GM10266 (cell line): Measurements from ENCODE around the gene IREB2.

Experiments used
- DNase-seq: peaks from one replicate; pipeline ENCODE4 v3.0.0; 2012; ENCODE audit errors: extremely low spot score
- CTCF ChIP-seq: IDR thresholded peaks from 2 replicates; pipeline ENCODE4 v1.5.1; 2012; ENCODE audit warnings: mild to moderate bottlenecking, low read depth; ENCODE audit not compliant: control insufficient read depth, insufficient read depth; ENCODE audit errors: missing control alignments

The IREB2 gene

GRCh38 chr15:78455749-78456148 lies 17.7 kb downstream of the IREB2 start:
- no peak for DNase-seq
- no peak for TF ChIP-seq CTCF

GRCh38 chr15:78456426-78456825 lies 18.4 kb downstream of the IREB2 start:
- no peak for TF ChIP-seq CTCF
- no peak for DNase-seq

DNA sequence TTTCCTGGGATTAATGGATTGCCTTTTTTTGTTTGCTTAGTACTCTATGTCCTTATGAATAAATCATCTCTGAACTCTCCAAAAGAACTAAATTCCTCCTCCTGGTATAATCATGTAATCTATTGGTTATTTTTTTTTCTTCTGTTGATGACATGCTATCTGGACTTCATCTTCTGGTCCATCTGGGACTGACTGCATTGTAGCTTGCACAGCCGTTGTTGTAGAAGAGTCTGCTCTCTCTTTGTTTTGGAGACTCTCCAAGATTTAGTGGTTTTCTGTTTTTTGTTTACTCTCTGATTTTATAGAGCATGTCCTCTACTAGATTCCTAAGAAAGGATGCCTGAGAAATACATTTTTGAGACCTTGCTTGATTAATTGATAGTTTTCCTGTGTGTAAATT lies 19.1 kb downstream of the IREB2 start:
- no peak for DNase-seq
- no peak for TF ChIP-seq CTCF

DNA sequence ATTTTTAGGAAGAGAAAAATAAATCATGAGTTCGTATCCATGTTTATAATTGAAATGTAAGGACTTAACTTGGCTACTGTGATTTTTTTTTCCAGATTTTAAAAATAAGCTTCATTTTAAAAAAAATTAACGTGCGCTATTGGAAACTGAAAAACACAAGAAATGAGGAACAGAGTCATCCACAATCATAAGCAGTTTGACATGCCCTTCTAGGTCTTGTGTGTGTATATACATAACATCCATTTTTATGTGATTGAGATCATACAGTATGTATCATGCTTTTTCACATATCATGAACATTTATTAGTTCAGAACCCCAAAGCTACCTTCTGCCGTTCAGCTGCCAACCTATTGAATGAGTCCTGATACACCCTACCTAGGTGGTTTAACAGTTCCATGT lies 22.7 kb downstream of the IREB2 start:
- no peak for TF ChIP-seq CTCF
- DNase-seq, result no peak

DNA sequence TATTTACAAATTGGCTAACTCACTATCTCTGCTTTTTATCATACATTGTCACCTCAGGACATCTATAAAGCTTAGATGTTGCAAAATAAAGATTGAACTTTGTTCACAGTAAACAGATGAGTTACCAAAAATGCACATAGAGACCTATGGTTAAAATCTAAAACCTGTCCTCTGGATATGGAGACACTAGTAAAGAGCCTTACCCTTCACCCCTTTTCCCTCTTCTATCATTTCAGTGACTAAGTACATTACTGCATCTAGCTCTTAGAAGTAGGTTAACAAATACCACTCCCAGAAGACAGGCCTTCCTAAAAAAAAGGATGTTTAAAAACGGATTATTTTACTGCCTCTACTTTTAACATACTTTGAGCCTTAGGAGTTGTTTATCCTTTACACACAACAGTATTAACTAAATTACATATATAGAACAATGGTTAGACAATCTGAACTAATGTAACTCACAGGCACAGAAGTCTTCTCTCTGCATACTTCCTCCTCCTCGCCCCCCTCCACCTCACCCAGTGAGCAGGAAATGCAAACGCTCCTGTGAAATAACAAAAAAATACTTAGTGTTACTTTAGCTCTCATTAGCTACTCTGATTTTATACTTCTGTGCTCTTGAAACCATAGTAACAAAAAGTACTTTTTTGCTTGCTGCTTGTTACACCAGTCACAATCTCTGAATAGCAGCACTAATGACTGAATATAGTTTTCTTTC lies 23.3 kb downstream of the IREB2 start:
- TF ChIP-seq CTCF, result no peak
- no peak for DNase-seq

DNA sequence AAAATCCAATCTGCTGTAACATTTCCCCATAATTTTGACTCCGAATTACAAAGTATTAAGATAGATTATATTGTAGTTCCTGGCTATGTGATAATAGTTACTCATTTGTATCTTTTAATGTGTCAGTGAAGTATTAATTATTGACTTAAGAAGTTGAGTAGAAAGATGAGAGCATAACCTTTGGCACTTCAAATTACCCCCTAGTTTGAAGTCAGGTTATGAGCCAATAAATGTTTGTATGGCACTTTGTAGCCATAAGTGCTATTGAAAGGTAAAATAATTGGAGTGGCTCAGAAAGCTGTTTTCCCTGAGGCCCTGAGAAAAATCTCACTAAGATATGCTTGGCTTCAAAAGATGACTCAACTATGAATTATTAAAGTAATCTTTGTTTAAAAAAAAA lies 31.0 kb downstream of the IREB2 start:
- no peak for DNase-seq
- TF ChIP-seq CTCF, result no peak

DNA sequence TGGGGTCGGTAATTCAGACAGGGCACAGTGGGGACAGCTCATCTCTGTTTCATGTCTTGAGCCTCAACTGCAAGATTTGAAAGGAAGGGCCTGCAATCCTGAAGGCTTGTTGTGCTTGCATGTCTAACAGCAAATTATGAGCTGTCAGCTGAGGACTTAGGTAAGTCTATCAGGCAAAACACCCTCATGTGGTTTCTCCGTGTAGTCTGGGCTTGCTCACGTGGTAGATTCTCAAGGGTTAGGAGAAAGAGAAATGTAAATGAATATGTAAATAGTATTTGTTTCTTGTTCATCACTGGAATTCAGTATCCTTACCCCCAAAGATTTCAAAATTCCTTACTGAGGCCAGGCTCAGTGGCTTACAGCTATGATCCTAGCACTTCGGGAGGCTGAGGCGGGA lies 39.3 kb downstream of the IREB2 start:
- TF ChIP-seq CTCF, result no peak
- no peak for DNase-seq
